HEK293 (cell line): ENCODE results near the gene OR10R2.

Experiments
- CTCF ChIA-PET: fragments of 350-600 bp; formaldehyde crosslinking; extraction: SDS; loops from one replicate; lab custom pipeline; 2021; ENCODE audit warnings: antibody characterized with exemption; lab: Yijun Ruan, JAX
- POLR2A ChIA-PET: fragments of 300-600 bp; formaldehyde crosslinking; extraction: SDS; loops from one replicate; lab custom pipeline; 2020; ENCODE audit warnings: antibody characterized with exemption, inconsistent platforms; lab: Yijun Ruan, JAX
- H3K27ac ChIP-seq: fragments of 200-500 bp; sonication (Bioruptor generic); 2 replicates; pipeline ENCODE4 v1.5.1; 2014; ENCODE audit warnings: low read depth, low read length, control low read depth, inconsistent platforms; ENCODE audit errors: extremely low read depth
- H3K36me3 ChIP-seq, 2 experiments: fragments of 200-500 bp in 1 of 2; sonication (Bioruptor generic) in 1 of 2; 1 replicate in 1 of 2; 2 replicates in 1 of 2; pipeline ENCODE4 v1.5.1; 2014 to 2017; ENCODE audit warnings: inconsistent platforms in 2 of 2, low read length in 2 of 2; ENCODE audit not compliant: control insufficient read depth in 2 of 2, insufficient read depth in 1 of 2
- H3K4me1 ChIP-seq: fragments of 200-500 bp; sonication (Bioruptor generic); 2 replicates; pipeline ENCODE4 v1.5.1; 2014; ENCODE audit warnings: mild to moderate bottlenecking, low read length, inconsistent platforms; ENCODE audit not compliant: control insufficient read depth, insufficient read depth
- H3K4me3 ChIP-seq: 2 replicates; pipeline ENCODE4 v1.5.1; 2011; ENCODE audit warnings: low read depth, mild to moderate bottlenecking, control low read depth, low read length, moderate library complexity
- H3K9me3 ChIP-seq: fragments of 200-500 bp; sonication (Bioruptor generic); 2 replicates; pipeline ENCODE4 v1.5.1; 2014; ENCODE audit warnings: low read depth, low read length, inconsistent platforms; ENCODE audit not compliant: control insufficient read depth, insufficient read depth
- BCL11A ChIP-seq: fragments of 450-650 bp; formaldehyde crosslinking; IDR thresholded peaks from 2 replicates; pipeline ENCODE4 v1.5.1; 2016; ENCODE audit warnings: low read depth, missing biosample characterization, missing genetic modification characterization
- WT1 ChIP-seq: fragments of 450-650 bp; formaldehyde crosslinking; IDR thresholded peaks from 2 replicates; pipeline ENCODE4 v1.5.1; 2016; ENCODE audit warnings: missing biosample characterization, missing genetic modification characterization
- ZBTB10 ChIP-seq: fragments of 450-650 bp; formaldehyde crosslinking; IDR thresholded peaks from 2 replicates; pipeline ENCODE4 v1.5.1; 2016; ENCODE audit warnings: missing biosample characterization, missing genetic modification characterization
- ZNF335 ChIP-seq: fragments of 450-650 bp; formaldehyde crosslinking; conservative IDR thresholded peaks from 2 replicates; pipeline ENCODE4 v1.5.1; 2016; ENCODE audit warnings: missing biosample characterization, missing genetic modification characterization
- ZNF398 ChIP-seq: fragments of 450-650 bp; formaldehyde crosslinking; IDR thresholded peaks from 2 replicates; pipeline ENCODE4 v1.5.1; 2017; ENCODE audit warnings: missing biosample characterization, missing genetic modification characterization
- ZNF449 ChIP-seq: fragments of 450-650 bp; formaldehyde crosslinking; IDR thresholded peaks from 2 replicates; pipeline ENCODE4 v1.5.1; 2017; ENCODE audit warnings: missing biosample characterization, mild to moderate bottlenecking, missing genetic modification characterization, moderate library complexity
- ZNF629 ChIP-seq: fragments of 450-650 bp; formaldehyde crosslinking; IDR thresholded peaks from 2 replicates; pipeline ENCODE4 v1.5.1; 2017; ENCODE audit warnings: missing biosample characterization, missing genetic modification characterization
- ZNF645 ChIP-seq: fragments of 450-650 bp; formaldehyde crosslinking; IDR thresholded peaks from 2 replicates; pipeline ENCODE4; 2016; ENCODE audit warnings: missing biosample characterization, missing genetic modification characterization
- ZSCAN5A ChIP-seq: fragments of 450-650 bp; formaldehyde crosslinking; IDR thresholded peaks from 2 replicates; pipeline ENCODE4 v1.5.1; 2016; ENCODE audit warnings: missing biosample characterization, missing genetic modification characterization
- TF ChIP-seq, protein P1 (sequence below): fragments of 450-650 bp; formaldehyde crosslinking; IDR thresholded peaks from 2 replicates; pipeline ENCODE4 v1.5.1; 2016; ENCODE audit warnings: missing biosample characterization, missing genetic modification characterization

The OR10R2 gene

GRCh38 chr1:158491316-158491715, 19.3 kb downstream of the OR10R2 start:
- POLR2A ChIA-PET = no interaction called here
- H3K27ac ChIP-seq = no peak overlapping the region

More at GRCh38 chr1:158491316-158491715, 19.3 kb downstream of the OR10R2 start:
- Histone ChIP-seq H3K4me3 (no peak overlapping the region), H3K4me1 (no peaks in the 10 kb centered on the region), H3K9me3 (no peaks in the 10 kb centered on the region), H3K36me3 (no peaks in the 10 kb centered on the region)
- CTCF ChIA-PET = no interaction called here
- no peak for TF ChIP-seq ZBTB10 (tag by site-specific recombination)
- no peak for TF ChIP-seq ZNF398 (tag by site-specific recombination)
- TF ChIP-seq ZNF335 (tag by site-specific recombination) = no peak
- no peak for TF ChIP-seq BCL11A (tag by site-specific recombination)
- TF ChIP-seq ZNF449 (tag by site-specific recombination) = no peak
- no peak for TF ChIP-seq ZNF629
- TF ChIP-seq, protein P1, sequence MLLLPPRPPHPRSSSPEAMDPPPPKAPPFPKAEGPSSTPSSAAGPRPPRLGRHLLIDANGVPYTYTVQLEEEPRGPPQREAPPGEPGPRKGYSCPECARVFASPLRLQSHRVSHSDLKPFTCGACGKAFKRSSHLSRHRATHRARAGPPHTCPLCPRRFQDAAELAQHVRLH = no peak
- no peak for TF ChIP-seq WT1 (tag by site-specific recombination)
- no peak for TF ChIP-seq ZNF645 (tag by site-specific recombination)
- TF ChIP-seq ZSCAN5A (tag by site-specific recombination) = no peak
